Stimulated activated CD4-positive, alpha-beta T cell treated with anti-CD3 and anti-CD28 coated beads, Interleukin-4, amount 100 ng/mL, for 48 hours (primary cell): Measurements from ENCODE around the gene FAM3D.

Experiments
- DNase-seq, 2 donors: peaks; one replicate each; pipeline ENCODE4 v3.0.0-alpha.2; 2020; ENCODE audit warnings: low read depth in 2 of 2

FAM3D gene

GRCh38 chr3:58627570-58627885 lies 39.0 kb downstream of the FAM3D start:
- no peak for DNase-seq

- no peak for DNase-seq
Measured at GRCh38 chr3:58626841-58627569, 39.6 kb downstream of the FAM3D start.

- DNase-seq = no peak
Measured at GRCh38 chr3:58625196-58625824, 41.3 kb downstream of the FAM3D start.

- DNase-seq = no peak
Measured at GRCh38 chr3:58624550-58624949, 42.0 kb downstream of the FAM3D start.

- DNase-seq = no peak
Measured at GRCh38 chr3:58623961-58624360, 42.6 kb downstream of the FAM3D start.

GRCh38 chr3:58623478-58623877 lies 43.1 kb downstream of the FAM3D start:
- DNase-seq = no peak

GRCh38 chr3:58622892-58623291 lies 43.7 kb downstream of the FAM3D start:
- DNase-seq = no peak

- DNase-seq = no peak
Measured at GRCh38 chr3:58622436-58622835, 44.1 kb downstream of the FAM3D start.

- no peak for DNase-seq
Measured at GRCh38 chr3:58621086-58621830, 45.3 kb downstream of the FAM3D start.

GRCh38 chr3:58620421-58620820 lies 46.2 kb downstream of the FAM3D start:
- DNase-seq = no peak

GRCh38 chr3:58617338-58617761 lies 49.2 kb downstream of the FAM3D start:
- DNase-seq = no peak

GRCh38 chr3:58613236-58614132 lies 53.1 kb downstream of the FAM3D start:
- no peak for DNase-seq

- no peak for DNase-seq
Measured at GRCh38 chr3:58612830-58613229, 53.7 kb downstream of the FAM3D start.

GRCh38 chr3:58609990-58610389 lies 56.6 kb downstream of the FAM3D start:
- no peak for DNase-seq

GRCh38 chr3:58608648-58609047 lies 57.9 kb downstream of the FAM3D start:
- no peak for DNase-seq

- DNase-seq = no peak
Measured at GRCh38 chr3:58607816-58608215, 58.8 kb downstream of the FAM3D start.

GRCh38 chr3:58606693-58607092 lies 59.9 kb downstream of the FAM3D start:
- DNase-seq = no peak

- DNase-seq = no peak
Measured at GRCh38 chr3:58604031-58604430, 62.5 kb downstream of the FAM3D start.

- no peak for DNase-seq
Measured at GRCh38 chr3:58603606-58604005, 63.0 kb downstream of the FAM3D start.

- DNase-seq = no peak
Measured at GRCh38 chr3:58597770-58598310, 68.7 kb downstream of the FAM3D start.

GRCh38 chr3:58596834-58597518 lies 69.6 kb downstream of the FAM3D start:
- no peak for DNase-seq
